ENCODE results near the gene AP3B1.

- TF ChIP-seq EZH2 (IDR thresholded peaks at IDR 0.05; ENCODE audit: borderline replicate concordance, low read length) (no peak), CTCF (IDR thresholded peaks at IDR 0.05; ENCODE audit: low read length) (no peak)
Observed at GRCh38 chr5:78253201-78253600, 41.3 kb downstream of the AP3B1 start.

Data from OCI-LY1 (cell line).